Fibroblast of the conjunctiva (primary cell): Measurements from ENCODE around the gene MEGF6.

ENCODE experiments used
- DNase-seq: peaks from one replicate; pipeline ENCODE4 v3.0.0-alpha.2; 2010; ENCODE audit warnings: low read depth

The MEGF6 gene

DNA sequence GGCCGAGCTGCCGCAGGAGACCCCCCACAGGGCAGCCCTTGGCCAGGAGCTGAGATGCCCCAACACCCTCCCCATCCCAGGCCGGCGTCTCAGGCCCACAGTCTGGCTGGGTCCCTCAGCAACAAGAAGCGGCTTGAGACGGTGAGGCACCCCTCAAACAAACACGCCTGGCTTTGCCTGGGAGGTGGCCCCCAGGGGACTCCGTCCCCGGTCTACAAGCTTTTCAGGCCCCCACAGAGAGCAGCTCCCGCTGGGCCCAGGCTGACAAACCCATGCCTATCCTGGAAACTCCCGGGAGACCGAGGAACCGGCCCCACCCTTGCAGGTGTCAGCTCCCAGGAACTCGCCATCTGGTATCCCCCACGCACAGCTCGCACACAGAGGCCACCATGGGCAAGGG lies 89.9 kb downstream of the MEGF6 start:
- DNase-seq = no peak

DNA sequence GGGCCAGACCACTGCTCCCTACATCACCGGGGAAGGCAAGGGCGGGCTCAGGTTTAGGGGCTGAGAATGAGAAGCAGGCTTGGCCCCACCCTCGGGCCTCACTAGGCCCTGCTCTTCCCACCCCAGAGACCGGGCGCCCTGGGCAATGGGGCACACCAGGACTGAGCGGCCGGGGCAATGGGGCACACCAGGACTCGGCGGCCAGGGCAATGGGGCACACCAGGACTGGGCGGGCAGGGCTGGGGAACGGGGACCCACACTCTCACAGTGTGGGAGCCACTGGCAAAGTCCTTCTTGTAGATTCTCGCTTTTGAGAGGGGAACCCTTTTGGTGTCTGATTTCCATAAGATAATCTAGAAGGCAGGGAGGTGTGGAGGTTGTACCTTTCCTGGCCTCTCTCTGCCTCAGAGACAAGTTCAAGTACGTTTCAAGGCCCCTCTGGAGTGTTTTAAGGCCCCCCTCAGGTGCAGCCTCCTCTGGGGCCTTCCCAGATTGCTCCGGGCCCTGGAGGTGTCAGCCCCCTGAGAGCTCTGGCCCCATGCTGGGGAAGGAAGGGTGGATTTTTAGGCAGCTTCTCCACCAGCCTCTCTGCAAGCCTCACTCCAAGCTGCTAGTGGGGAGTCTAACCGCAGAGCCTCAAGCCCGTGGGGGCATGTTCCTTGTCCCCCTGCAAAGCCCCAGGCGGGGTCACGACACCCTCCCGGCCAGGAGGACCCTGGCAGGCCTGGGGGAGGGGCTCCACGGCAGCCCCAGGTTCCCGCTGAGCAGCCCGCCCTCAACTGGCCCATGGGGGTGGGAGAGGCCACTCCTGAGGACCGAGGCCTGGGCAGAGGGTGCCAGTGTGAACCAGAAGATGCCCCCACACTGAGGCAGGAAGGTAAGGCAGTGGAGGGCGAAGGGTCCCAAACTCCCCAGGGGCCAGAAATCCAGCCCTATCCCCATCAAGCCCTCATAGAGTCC lies 90.6 kb downstream of the MEGF6 start:
- DNase-seq = no peak

DNA sequence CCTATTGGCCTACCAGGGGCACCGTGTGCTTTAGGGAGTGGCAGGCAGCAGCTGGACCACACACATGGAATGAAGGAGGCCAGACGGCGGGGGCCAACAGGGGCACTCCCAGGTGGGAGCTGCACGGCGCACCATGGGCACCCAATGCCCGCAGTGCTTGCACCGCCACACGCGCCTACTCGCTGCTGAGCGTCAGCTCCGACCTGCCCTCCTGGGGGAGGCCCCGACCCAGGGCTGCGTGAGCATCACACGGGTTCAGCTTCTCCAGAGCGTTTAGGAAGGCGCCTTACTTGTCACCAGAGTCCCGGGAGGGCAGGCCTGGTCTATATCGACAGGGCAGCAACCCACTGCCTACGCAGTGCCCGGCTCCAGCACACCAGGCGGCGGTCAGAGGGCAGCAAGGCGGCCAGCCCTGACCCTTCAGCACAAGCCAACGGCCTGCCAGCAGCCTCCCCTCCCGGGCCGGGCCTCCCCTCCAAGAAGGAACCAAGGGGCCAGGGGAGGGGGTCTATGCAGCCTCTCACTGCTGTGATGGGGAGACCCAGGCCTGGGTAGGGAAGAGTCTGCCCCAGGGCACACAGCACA lies 91.9 kb downstream of the MEGF6 start:
- DNase-seq = no peak

DNA sequence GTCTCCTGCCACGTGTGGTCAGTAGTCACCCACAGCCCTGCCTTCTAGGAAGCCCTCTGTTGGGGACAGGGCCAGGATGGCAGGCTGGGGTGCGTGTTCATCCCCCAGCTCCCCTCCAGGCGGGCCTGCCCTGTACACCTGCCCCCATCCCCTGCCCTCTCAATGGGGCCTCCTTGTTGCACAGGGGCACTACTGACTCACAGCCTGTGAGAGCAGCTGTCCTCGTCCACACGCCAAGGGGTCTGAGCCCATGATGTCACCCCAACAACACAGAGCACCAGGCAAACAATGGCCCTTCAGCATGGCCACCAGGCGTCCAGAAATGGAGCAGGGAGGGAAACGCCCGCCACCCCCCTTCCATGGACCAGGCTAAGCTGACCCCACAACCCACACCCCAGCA lies 92.6 kb downstream of the MEGF6 start:
- DNase-seq = no peak

DNA sequence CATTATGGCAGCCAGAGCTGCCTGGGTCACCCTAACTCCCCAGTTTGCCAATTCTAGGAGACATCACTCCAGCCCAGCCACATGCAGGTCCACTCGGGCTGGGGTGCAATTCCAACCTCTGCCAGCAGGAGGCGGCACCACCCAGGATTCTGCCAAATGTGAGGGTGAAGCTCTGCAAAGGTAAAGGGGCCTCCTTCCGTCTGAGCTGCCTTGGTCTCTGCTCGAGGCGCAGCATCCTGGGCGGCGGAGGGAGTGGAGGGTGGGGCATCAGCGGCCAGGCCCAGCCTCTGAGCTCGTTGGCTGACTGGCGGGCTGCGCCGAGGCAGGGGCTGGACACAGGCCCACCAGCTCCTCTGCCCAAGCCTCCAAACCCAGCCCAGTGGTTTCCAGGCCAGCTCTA lies 93.1 kb downstream of the MEGF6 start:
- DNase-seq = no peak

DNA sequence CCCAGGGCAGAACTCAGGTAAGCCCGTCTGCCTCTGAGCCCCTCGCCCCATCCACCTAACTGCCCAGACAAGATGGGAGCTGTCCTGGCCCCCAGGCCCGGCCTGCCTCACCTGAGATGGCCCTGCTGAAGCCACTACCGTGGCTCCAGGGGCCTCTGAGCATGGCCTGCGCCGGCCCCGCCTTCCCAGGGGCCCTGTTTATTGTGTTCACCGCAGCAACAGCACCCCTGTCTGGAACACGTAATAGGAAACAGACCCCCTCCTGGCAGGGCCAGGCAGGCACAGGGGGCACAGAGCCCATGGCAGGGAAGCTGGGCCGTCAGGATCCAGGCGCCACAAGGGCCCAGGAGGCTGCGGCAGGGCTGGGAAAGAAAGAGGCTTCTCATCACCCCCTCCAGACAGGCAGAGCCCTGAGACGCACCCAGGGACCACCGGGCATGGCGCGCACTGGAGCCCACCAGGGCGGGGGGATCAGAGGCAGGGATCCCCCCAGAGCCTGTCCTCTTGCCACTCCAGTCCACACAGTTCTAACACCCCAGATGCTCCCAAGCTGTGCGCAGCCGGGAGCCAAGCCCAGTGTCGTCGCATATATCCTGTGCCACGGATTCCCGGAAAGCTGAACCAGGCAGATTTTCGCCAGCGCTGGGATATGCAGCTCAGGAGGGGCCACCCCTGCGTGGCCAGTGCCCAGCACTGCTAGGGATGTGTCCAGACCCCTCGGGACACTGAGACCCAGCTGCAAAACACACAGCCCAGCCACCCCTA lies 94.2 kb downstream of the MEGF6 start:
- DNase-seq = no peak

DNA sequence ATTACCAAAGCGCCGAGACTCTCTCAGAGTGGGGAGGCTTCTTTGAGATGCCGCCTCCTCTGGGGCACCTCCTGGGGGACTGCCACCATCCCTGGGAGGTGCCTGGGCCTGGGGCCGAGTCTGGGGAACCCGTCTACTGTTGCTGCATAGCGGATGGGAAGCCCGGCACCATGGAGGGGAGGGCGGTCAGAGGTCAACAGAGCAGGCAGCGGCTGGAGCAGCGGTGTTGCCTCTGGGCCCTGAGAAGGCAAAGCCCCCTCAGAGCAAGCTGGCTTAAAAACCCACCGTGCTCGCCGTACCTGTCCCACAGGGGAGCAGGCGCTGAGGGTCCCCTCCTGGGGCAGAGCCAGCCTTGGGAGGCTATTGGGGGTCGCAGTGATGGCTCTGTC lies 94.8 kb downstream of the MEGF6 start:
- DNase-seq = no peak

DNA sequence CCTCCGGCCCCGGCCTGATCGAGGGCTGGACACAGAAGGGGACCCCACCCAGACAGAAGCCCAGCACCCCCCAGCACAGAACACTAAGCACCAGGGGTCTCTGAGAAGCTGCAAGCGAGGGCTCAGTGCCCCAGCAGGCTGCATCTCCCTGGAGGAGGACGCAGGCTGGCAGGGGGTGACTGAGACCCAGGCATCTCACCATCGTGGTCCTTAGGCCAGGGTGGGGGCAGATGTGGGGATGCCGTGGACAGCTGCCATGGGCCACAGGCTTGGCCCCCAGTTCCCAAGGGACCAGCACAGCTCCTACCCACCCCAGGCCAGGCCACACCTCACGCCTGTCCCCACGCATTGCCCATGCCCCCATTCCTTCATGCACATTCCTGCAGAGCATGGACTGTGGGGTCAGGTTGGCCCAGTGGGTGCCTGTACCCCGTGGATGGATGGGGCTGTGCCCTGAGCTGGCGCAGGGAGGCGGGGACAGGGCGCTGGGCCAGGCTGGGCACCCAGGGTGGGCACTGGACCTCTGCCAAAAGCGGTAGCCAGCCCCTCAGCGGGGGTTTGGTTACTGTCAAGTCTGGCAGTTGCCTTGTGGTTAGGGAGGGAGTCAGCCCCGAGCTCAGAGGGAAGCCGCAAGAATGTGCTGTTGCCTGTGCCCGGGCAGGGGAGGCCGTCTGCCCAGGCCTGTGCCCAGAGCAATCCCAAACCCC lies 95.4 kb downstream of the MEGF6 start:
- DNase-seq = no peak

DNA sequence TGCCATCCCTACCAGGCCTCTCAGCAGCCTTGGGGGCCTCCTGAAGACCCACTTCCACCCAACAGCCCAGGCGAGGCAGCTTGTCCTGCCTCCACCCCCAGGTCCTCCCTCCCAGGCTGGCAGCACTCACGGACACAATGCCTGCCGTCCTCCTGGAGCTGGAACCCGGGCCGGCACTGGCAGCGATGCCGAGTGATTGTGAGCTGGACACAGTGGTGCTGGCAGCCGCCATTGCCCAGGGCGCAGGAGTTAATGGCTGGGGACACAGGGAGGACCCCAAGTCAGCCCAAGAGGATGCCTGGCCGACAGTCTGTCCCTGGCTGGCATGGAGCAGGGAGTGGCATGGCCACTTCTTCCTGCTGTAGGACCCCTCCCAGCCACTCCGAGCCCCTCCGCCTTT lies 96.0 kb downstream of the MEGF6 start:
- DNase-seq = no peak

DNA sequence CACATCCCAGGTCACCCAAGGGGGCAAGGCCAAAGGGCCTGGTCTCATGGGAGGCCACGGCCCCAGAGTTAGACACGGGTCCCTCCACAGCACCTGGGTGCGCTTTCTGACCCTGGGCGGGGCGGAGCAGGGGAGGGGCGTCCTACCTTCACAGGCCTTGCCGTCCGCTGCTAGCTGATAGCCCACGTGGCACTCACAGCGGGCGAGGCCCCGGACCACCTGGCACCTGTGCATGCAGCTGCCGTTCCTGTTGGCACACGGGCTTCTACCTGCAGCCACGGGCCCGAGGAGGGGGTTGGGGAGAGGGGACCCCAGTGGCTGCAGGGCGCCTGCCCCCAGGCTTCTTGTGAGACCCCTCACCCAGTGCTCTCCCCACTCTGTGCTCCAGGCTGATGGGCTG lies 96.9 kb downstream of the MEGF6 start:
- no peak for DNase-seq

DNA sequence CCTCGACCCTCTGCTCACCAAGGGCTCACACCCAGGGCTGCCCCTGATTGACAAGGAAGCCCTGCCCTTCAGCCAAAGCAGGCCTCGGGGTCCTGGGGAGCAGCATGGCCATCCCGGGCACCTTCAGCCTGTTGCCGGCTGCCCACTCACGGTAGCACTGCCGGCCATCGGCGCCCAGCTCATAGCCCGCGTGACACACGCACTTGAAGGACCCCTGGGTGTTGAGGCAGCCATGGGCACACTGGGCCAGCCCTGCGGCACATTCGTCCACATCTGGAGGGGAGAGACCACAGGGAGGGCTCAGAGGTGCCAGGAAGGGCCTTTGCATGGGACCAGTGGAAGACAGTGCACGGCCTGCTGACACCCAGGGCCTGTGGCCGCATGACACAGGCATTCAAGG lies 99.5 kb downstream of the MEGF6 start:
- no peak for DNase-seq

DNA sequence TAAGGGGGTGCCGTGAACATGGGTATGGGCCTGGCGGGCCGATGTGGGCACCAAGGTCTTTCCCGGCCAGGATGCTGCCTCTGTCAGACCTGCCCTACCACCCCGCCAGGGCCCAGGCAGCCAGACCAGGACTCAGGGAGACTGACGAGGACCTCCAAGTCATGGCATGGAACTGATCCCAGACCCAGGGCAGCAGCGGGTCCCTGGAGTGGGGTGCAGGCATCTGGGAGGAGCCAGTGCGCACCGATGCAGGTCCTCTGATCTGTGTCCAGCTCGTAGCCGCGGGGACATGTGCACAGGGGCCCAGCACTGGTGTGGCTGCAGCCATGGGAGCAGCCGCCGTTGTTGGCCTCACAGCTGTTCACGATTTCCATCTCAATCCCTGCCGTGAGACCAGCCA lies 100.0 kb downstream of the MEGF6 start:
- no peak for DNase-seq

DNA sequence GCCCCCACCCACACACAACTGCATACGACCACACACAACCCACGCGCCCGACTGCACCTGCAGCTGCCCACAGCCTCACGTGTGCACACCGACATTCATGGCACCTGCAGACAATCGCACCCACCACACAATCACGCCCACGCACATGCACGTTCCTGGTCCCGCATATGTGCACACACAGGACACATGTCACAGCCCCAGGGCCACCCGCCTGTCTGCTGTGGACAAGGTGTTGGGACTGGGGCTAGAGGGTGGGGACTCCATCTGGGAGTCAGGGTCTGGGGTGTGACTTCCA lies 100.4 kb downstream of the MEGF6 start:
- no peak for DNase-seq

DNA sequence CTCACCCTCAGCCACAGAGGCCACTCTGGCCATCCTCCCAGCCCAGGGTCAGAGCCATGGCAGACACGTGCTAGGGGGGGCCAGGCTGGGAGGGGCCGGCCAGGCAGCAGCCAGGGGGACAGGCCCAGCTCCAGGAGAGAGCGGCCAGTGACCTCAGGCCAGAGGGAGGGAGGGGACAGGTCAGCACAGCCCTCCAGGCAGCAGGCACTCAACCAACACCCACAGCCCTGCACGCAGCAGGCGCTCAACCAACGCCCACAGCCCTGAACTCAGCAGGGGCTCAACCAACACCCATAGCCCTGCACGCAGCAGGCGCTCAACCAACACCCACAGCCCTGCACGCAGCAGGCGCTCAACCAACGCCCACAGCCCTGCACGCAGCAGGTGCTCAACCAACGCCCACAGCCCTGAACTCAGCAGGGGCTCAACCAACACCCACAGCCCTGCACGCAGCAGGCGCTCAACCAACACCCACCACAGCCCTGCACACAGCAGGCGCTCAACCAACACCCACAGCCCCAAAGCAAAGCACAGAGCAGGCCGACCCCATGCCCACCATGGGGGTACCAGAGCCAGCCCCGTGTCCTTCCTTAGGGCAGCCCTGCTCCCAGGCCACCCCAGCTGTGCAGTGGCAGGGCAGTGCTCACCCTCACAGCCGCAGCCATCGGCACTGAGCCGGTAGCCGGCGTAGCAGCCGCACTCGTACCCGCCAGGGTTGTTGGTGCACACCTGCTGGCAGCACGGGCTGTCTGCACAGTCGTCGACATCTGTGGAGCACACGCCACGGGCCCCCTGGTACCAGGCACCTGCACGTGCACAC lies 101.0 kb downstream of the MEGF6 start:
- no peak for DNase-seq

DNA sequence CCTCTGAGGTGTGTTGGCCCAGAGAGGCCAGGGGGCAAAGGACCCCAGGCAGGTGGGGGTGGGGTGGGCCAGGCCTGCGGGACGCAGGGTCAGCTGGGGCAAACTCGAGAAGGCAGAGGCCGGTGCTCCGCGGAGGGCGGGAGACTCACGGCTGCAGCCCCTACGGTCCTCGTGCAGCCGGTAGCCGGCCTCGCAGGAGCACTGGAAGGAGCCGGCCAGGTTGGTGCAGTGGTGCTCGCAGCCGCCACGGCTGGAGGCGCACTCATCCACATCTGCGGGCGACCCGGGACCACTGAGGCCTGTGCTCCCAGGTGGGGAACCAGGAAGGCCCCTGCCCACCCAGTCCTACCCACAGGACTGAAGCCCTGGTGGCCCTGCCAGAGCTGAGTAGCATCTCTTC lies 101.6 kb downstream of the MEGF6 start:
- no peak for DNase-seq

DNA sequence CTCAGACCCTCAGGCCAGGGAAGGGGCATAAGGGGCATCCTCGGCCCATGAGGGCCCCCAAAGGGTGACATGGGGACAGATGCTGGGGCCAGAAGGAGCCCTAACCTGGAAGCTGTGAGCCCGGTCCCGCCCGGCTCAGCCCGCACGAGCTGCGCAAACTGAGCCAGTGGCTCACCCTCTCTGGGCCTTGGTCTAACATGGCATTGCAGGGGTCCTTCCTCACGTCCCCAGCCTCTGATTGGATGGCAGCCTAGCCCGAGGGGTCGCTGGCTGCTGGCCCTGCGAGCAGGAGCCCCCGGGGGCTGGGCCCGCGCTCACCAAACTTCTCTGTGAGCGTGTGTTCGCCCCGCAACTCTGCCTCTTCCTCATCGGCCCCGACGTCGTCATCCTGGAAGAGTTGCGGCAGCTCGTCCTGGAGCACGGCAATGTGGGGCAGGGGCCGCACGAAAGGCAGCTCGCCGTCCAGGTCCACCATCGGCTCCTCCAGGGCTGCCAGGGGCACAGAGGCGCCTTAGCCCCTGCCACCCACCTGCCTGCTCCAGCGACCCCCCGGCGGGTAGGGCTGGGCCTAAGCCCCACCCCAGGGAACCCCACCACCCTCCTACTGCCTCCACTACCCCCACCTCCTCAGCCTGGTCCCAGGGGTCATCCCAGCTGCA lies 102.4 kb downstream of the MEGF6 start:
- DNase-seq = no peak

DNA sequence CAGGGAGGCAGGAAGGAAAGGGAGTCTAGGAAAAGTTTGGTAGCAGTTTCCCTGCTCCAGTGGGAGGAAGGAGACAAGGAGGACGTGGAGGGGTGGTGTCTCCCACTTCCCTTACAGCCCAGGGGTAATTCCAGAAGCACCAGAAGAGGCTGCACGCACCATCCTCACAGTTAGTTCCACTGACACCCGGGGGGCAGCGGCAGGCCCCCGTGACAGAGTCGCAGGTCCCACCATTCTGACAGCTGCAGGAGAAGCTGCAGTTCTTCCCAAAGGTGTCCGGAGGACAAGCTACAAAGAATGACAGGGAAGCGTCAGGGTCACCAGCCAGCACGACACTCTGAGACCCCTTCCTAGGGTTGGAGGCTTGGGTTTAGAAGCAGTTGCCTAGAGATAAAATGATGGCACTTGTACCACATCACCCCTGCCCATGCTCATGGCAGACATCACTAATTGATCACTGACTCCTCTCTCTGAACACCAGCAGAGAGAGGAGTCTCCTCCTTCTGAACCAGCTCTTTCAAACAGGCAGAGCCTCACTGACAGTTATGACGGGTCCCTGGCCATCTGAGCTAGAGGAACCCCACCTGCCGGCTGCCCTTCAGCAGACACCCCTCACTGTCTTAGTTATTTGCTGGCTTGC lies 103.6 kb downstream of the MEGF6 start:
- DNase-seq = no peak

DNA sequence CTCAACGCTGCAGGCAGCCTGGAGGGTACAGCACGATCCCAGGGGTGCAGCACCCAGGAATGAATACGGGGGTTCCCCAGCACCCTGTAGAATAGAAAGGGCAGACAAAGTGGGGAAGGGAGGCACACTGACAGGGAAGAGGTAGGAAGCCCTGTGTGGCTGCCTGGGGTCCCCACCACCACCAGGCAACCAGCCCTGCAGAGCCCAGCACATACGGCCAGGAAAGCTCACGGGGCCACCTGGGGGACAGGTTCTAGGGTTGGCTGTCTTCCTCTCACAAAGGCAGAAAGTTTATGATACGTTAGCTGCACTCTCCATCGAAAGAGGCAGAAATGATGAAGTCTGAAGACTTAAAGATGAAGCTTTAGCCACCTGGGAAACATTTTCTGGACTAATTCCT lies 104.4 kb downstream of the MEGF6 start:
- no peak for DNase-seq

DNA sequence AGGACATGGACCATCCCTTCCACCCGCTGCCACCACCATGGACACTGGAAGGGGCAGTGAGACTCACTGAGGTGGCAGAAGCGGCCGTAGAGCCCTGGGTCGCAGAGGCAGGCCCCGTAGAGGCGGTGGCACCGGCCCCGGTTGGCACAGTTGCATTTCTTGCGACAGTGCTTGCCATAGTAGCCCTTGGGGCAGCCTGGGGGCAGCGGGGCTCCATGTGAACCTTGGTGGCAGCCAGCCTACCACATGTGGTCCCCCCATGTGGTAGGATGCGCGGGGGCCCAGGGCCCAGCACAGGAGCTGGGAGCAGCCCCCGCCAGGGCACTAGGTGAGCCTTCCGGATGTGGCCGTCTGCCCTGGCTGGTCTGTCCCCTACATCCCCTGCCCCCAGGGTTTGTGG lies 105.3 kb downstream of the MEGF6 start:
- DNase-seq = no peak

DNA sequence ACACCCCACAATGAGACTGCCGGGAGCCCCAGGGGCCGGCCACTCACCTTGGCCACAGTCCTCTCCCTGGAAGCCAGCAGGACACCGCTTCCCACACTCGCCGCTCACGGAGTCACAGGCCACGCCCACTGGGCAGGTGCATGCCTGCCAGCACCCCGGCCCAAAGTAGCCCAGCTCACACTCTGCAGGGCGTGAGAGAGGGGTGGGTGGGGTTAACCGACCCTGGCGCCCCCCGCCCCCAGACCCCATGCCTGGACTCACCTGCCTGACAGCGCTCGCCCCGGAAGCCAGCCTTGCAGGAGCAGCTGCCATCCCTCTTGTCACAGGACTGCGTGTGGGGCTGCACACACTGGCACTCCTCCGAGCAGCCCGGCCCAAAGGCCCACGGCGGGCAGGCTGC lies 106.1 kb downstream of the MEGF6 start:
- no peak for DNase-seq

DNA sequence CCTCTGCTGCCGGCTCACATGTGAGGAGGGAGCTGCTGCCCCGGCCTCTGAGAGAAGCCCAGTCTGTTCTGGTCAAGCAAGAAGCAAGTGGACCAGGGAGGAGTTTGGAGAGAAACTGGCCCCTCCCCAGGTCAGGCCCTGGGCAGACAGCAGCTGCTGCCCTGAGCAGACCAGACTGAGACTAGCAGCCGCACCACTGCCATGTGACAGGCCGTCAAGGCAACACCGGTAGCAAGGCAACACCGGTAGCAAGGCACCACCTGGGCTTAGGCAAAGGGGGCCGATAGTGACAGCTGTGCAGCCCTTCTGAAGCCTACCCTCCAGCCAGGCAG lies 106.5 kb downstream of the MEGF6 start:
- DNase-seq = no peak
